HEK293 (cell line): ENCODE data around the gene CRTC1.

Experiments used
- CTCF ChIA-PET: fragments of 350-600 bp; formaldehyde crosslinking; extraction: SDS; loops from one replicate; lab custom pipeline; 2021; ENCODE audit warnings: antibody characterized with exemption; lab: Yijun Ruan, JAX
- POLR2A ChIA-PET: fragments of 300-600 bp; formaldehyde crosslinking; extraction: SDS; loops from one replicate; lab custom pipeline; 2020; ENCODE audit warnings: antibody characterized with exemption, inconsistent platforms; lab: Yijun Ruan, JAX
- H3K27ac ChIP-seq: fragments of 200-500 bp; sonication (Bioruptor generic); 2 replicates; pipeline ENCODE4 v1.5.1; 2014; ENCODE audit warnings: low read depth, low read length, control low read depth, inconsistent platforms; ENCODE audit errors: extremely low read depth
- H3K36me3 ChIP-seq, 2 experiments: fragments of 200-500 bp in 1 of 2; sonication (Bioruptor generic) in 1 of 2; 1 replicate in 1 of 2; 2 replicates in 1 of 2; pipeline ENCODE4 v1.5.1; 2014 to 2017; ENCODE audit warnings: inconsistent platforms in 2 of 2, low read length in 2 of 2; ENCODE audit not compliant: control insufficient read depth in 2 of 2, insufficient read depth in 1 of 2
- H3K4me1 ChIP-seq: fragments of 200-500 bp; sonication (Bioruptor generic); 2 replicates; pipeline ENCODE4 v1.5.1; 2014; ENCODE audit warnings: mild to moderate bottlenecking, low read length, inconsistent platforms; ENCODE audit not compliant: control insufficient read depth, insufficient read depth
- H3K4me3 ChIP-seq: 2 replicates; pipeline ENCODE4 v1.5.1; 2011; ENCODE audit warnings: low read depth, mild to moderate bottlenecking, control low read depth, low read length, moderate library complexity
- H3K9me3 ChIP-seq: fragments of 200-500 bp; sonication (Bioruptor generic); 2 replicates; pipeline ENCODE4 v1.5.1; 2014; ENCODE audit warnings: low read depth, low read length, inconsistent platforms; ENCODE audit not compliant: control insufficient read depth, insufficient read depth
- EGR2 ChIP-seq: fragments of 450-650 bp; formaldehyde crosslinking; IDR thresholded peaks from 2 replicates; pipeline ENCODE4 v1.5.1; 2016; ENCODE audit warnings: low read depth, missing biosample characterization, missing genetic modification characterization
- FEZF1 ChIP-seq: fragments of 450-650 bp; formaldehyde crosslinking; IDR thresholded peaks from 2 replicates; pipeline ENCODE4 v1.5.1; 2016; ENCODE audit warnings: missing biosample characterization, missing genetic modification characterization
- GLI4 ChIP-seq: fragments of 450-650 bp; formaldehyde crosslinking; IDR thresholded peaks from 2 replicates; pipeline ENCODE4 v1.5.1; 2016; ENCODE audit warnings: missing biosample characterization, missing genetic modification characterization
- KLF1 ChIP-seq: fragments of 450-650 bp; formaldehyde crosslinking; IDR thresholded peaks from 2 replicates; pipeline ENCODE4 v1.5.1; 2016; ENCODE audit warnings: missing biosample characterization, missing genetic modification characterization
- KLF8 ChIP-seq: fragments of 450-650 bp; formaldehyde crosslinking; IDR thresholded peaks from 2 replicates; pipeline ENCODE4 v1.5.1; 2016; ENCODE audit warnings: missing biosample characterization, missing genetic modification characterization
- MYNN ChIP-seq: fragments of 450-650 bp; formaldehyde crosslinking; IDR thresholded peaks from 2 replicates; pipeline ENCODE4 v1.5.1; 2016; ENCODE audit warnings: missing biosample characterization, missing genetic modification characterization, borderline replicate concordance
- SP2 ChIP-seq: fragments of 450-650 bp; formaldehyde crosslinking; IDR thresholded peaks from 2 replicates; pipeline ENCODE4 v1.5.1; 2016; ENCODE audit warnings: missing biosample characterization, missing genetic modification characterization
- YY2 ChIP-seq: fragments of 450-650 bp; formaldehyde crosslinking; IDR thresholded peaks from 2 replicates; pipeline ENCODE4 v1.5.1; 2016; ENCODE audit warnings: missing biosample characterization, missing genetic modification characterization
- ZFP69B ChIP-seq: fragments of 450-650 bp; formaldehyde crosslinking; IDR thresholded peaks from 2 replicates; pipeline ENCODE4 v1.5.1; 2016; ENCODE audit warnings: missing biosample characterization, missing genetic modification characterization
- ZNF121 ChIP-seq: fragments of 450-650 bp; formaldehyde crosslinking; IDR thresholded peaks from 2 replicates; pipeline ENCODE4 v1.5.1; 2016; ENCODE audit warnings: missing biosample characterization, missing genetic modification characterization
- ZNF223 ChIP-seq: fragments of 450-650 bp; formaldehyde crosslinking; IDR thresholded peaks from 2 replicates; pipeline ENCODE4 v1.5.1; 2016; ENCODE audit warnings: missing biosample characterization, missing genetic modification characterization
- ZNF248 ChIP-seq: fragments of 450-650 bp; formaldehyde crosslinking; IDR thresholded peaks from 2 replicates; pipeline ENCODE4 v1.5.1; 2017; ENCODE audit warnings: missing biosample characterization, missing genetic modification characterization
- ZNF335 ChIP-seq: fragments of 450-650 bp; formaldehyde crosslinking; conservative IDR thresholded peaks from 2 replicates; pipeline ENCODE4 v1.5.1; 2016; ENCODE audit warnings: missing biosample characterization, missing genetic modification characterization
- ZNF37A ChIP-seq: fragments of 450-650 bp; IDR thresholded peaks from 2 replicates; pipeline ENCODE4 v1.5.1; 2018; ENCODE audit warnings: missing biosample characterization, missing genetic modification characterization
- ZNF391 ChIP-seq: fragments of 450-650 bp; formaldehyde crosslinking; IDR thresholded peaks from 2 replicates; pipeline ENCODE4 v1.5.1; 2016; ENCODE audit warnings: low read depth, missing biosample characterization, missing genetic modification characterization, borderline replicate concordance
- ZNF473 ChIP-seq: fragments of 450-650 bp; formaldehyde crosslinking; IDR thresholded peaks from 2 replicates; pipeline ENCODE4 v1.5.1; 2017; ENCODE audit warnings: missing biosample characterization, missing genetic modification characterization
- ZNF707 ChIP-seq: fragments of 450-650 bp; formaldehyde crosslinking; IDR thresholded peaks from 2 replicates; pipeline ENCODE4 v1.5.1; 2016; ENCODE audit warnings: missing biosample characterization, missing genetic modification characterization
- ZSCAN23 ChIP-seq: fragments of 450-650 bp; formaldehyde crosslinking; IDR thresholded peaks from 2 replicates; pipeline ENCODE4 v1.5.1; 2016; ENCODE audit warnings: missing biosample characterization, missing genetic modification characterization
- TF ChIP-seq, protein P1 (sequence below): fragments of 450-650 bp; formaldehyde crosslinking; conservative IDR thresholded peaks from 2 replicates; pipeline ENCODE4 v1.5.1; 2016; ENCODE audit warnings: low read depth, missing biosample characterization, missing genetic modification characterization
- TF ChIP-seq, protein P2 (sequence below): fragments of 450-650 bp; formaldehyde crosslinking; IDR thresholded peaks from 2 replicates; pipeline ENCODE4 v1.5.1; 2017; ENCODE audit warnings: missing biosample characterization, missing genetic modification characterization
- TF ChIP-seq, protein P3 (sequence below): fragments of 450-650 bp; formaldehyde crosslinking; IDR thresholded peaks from 2 replicates; pipeline ENCODE4 v1.5.1; 2016; ENCODE audit warnings: missing biosample characterization, missing genetic modification characterization

CRTC1 gene

DNA sequence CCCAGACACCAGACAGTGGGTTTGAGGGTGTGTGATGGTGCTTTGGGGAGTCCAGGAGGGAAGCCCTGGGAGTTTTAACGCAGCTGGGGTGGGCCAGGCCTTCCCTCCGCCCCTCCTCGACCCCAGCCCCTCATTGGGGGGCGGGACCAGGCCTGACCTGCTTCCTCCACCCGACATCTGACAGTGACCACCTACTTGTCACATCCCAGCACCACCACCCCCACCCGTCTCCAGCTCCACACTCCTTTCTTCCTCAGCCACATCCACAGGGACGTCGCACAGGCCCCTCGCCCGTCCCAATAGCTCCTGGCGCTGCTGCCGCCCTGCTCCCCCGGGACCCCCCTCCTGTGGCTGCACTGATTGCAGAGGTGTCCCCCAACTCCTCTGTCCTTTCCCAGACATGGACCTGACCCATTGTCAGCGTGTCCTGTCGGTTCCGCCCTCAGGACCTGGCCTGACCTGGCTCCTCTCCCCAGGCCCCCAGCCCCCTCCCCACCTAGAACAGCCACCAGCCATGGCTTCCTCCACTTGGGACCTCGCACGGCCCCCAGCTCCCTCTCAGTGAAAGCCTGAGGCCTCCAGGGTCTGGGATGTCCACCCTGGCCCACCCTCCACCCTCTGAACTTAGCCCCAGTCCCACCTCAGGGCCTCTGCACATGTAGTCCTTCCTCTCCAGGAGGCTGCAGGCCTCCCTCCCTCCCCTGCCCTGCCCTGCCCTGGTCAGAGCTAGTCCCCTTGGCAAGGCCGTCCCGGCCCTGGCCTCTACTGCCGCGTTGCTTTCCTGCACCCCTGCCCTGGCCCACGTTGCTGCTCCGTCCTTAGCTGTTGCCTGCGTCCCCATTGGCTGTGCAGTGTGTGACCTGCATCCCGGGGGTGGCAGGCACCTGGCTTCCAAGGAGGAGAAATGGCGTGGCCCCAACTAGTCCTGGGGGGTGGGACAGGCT is 77.2 kb downstream of the CRTC1 start (continued):
- no peak for TF ChIP-seq FEZF1 (tag by site-specific recombination)
- TF ChIP-seq ZNF391 (tag by site-specific recombination) = no peak
- no peak for TF ChIP-seq ZNF248 (tag by site-specific recombination)
- no peak for TF ChIP-seq ZNF707 (tag by site-specific recombination)
- TF ChIP-seq EGR2 (tag by site-specific recombination) = no peak

DNA sequence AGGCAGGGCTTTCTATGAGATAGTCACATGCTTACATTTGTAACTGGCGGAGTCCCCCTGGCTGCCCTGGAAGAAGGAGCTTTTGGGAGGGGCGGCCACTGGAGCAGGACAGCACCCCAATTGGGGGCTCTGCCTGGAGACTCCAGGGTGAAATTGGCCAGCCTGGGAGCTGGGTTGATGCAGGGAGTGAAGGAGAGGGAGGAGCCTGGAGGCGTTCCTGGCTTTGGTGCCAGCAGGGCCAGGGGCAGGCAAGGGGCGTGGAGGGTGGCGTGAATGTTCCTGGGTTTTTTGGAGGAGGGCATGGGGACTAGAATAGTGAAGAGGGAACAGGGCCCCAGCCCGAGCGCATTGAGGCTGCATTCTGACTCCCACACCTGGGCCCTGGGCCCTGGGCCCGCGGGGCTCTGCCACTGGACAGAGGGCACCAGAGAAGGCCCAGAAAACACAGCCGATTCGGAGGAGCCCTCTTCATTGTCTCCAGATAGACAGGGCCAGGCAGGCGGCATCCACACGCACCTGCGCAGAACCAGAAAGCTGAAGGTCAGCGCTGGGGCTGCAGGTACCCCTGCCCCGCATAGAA is 78.1 kb downstream of the CRTC1 start:
- POLR2A ChIA-PET = interaction anchor here (0.7 kb wide), 1 partner anchor 79 kb away, joined by 4 read pairs; no protein-coding TSS in a partner anchor
- CTCF ChIA-PET = interaction anchor here (0.5 to 0.6 kb wide), 2 partner anchors 81 to 86 kb away, joined by 3 to 4 read pairs; no protein-coding TSS in a partner anchor
- TF ChIP-seq ZNF37A = no peak

DNA sequence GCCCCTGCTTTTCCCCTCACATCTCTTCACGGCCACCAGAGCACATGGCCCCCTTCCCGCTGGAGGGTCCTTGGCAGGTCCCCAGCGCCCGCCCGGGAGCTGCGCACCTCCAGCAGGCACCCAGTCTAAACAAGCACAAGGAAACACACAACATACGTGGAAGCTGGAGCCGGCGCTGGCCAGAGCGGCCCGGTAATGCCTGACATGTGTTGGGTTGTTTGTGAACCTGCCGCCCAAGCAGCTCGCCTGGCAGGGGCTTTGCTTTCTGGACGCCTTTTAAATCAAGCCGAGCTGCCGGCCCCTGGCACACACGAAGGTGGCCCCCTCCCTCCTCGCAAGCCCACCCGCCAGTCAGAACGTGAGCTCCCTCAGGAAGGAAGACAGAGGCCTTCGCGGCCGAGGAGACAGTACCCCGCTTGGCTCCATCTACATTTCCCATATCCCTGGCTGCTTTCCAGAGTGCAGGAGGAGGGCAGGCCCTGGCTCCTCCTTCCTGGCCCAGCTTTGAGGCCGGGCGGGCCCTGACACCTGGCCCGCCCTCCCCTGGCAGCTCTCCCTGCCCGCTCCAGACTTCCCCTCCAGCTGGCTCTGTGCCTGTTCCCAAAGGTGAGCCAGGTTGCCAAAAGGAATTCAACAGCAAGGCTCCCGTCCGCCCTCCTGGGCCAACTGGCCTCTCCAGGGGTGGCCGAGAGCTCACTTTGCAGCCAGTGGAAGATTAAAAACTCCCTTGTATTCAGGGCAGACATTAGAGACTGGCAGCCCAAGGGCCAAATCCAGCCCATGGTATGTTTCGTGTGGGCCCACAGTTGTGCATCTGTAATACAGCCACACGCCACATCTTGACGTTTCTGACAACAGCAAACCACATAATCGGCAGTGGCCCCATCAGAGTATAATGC is 78.9 kb downstream of the CRTC1 start:
- no peaks in the 10 kb centered on the region for H3K9me3 ChIP-seq
- POLR2A ChIA-PET = interaction anchor here (0.6 to 0.7 kb wide), 3 partner anchors 80 to 173 kb away, joined by 3 to 6 read pairs (median 4); no protein-coding TSS in a partner anchor
- H3K36me3 ChIP-seq = no peaks in the 10 kb centered on the region; a peak in 1 of 3 replicates
- TF ChIP-seq KLF1 (tag by site-specific recombination) (peak; percentile 32; the same call in 1 of the 2 replicates), SP2 (tag by site-specific recombination) (peak; percentile 38; the same call in 1 of the 2 replicates), MYNN (tag by site-specific recombination) (no peak), ZNF223 (no peak), ZSCAN23 (no peak), GLI4 (no peak), ZNF121 (no peak), YY2 (tag by site-specific recombination) (no peak), KLF8 (tag by site-specific recombination) (no peak), ZNF335 (tag by site-specific recombination) (no peak), ZFP69B (tag by site-specific recombination) (peak; percentile 66), ZNF473 (tag by site-specific recombination) (no peak)
- TF ChIP-seq, protein P1, sequence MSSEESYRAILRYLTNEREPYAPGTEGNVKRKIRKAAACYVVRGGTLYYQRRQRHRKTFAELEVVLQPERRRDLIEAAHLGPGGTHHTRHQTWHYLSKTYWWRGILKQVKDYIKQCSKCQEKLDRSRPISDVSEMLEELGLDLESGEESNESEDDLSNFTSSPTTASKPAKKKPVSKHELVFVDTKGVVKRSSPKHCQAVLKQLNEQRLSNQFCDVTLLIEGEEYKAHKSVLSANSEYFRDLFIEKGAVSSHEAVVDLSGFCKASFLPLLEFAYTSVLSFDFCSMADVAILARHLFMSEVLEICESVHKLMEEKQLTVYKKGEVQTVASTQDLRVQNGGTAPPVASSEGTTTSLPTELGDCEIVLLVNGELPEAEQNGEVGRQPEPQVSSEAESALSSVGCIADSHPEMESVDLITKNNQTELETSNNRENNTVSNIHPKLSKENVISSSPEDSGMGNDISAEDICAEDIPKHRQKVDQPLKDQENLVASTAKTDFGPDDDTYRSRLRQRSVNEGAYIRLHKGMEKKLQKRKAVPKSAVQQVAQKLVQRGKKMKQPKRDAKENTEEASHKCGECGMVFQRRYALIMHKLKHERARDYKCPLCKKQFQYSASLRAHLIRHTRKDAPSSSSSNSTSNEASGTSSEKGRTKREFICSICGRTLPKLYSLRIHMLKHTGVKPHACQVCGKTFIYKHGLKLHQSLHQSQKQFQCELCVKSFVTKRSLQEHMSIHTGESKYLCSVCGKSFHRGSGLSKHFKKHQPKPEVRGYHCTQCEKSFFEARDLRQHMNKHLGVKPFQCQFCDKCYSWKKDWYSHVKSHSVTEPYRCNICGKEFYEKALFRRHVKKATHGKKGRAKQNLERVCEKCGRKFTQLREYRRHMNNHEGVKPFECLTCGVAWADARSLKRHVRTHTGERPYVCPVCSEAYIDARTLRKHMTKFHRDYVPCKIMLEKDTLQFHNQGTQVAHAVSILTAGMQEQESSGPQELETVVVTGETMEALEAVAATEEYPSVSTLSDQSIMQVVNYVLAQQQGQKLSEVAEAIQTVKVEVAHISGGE = no peak
- TF ChIP-seq, protein P2, sequence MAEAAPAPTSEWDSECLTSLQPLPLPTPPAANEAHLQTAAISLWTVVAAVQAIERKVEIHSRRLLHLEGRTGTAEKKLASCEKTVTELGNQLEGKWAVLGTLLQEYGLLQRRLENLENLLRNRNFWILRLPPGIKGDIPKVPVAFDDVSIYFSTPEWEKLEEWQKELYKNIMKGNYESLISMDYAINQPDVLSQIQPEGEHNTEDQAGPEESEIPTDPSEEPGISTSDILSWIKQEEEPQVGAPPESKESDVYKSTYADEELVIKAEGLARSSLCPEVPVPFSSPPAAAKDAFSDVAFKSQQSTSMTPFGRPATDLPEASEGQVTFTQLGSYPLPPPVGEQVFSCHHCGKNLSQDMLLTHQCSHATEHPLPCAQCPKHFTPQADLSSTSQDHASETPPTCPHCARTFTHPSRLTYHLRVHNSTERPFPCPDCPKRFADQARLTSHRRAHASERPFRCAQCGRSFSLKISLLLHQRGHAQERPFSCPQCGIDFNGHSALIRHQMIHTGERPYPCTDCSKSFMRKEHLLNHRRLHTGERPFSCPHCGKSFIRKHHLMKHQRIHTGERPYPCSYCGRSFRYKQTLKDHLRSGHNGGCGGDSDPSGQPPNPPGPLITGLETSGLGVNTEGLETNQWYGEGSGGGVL (tag by site-specific recombination) = 0 out of 2 replicates have a peak, but pooled peaks have one; percentile 31
- TF ChIP-seq, protein P3, sequence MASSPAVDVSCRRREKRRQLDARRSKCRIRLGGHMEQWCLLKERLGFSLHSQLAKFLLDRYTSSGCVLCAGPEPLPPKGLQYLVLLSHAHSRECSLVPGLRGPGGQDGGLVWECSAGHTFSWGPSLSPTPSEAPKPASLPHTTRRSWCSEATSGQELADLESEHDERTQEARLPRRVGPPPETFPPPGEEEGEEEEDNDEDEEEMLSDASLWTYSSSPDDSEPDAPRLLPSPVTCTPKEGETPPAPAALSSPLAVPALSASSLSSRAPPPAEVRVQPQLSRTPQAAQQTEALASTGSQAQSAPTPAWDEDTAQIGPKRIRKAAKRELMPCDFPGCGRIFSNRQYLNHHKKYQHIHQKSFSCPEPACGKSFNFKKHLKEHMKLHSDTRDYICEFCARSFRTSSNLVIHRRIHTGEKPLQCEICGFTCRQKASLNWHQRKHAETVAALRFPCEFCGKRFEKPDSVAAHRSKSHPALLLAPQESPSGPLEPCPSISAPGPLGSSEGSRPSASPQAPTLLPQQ = peak; percentile 85
- no peak overlapping the region for H3K4me3 ChIP-seq
- CTCF ChIA-PET = interaction anchor here (0.5 to 0.6 kb wide), 2 partner anchors 81 to 85 kb away, joined by 3 to 4 read pairs; no protein-coding TSS in a partner anchor
- peak overlapping the region; percentile 24; the same call in 1 of the 2 replicates for H3K27ac ChIP-seq
- H3K4me1 ChIP-seq = peaks cover 5% of the 10 kb centered on the region; the same call in 1 of the 2 replicates

More for the DNA sequence above, 78.1 kb downstream of the CRTC1 start:
- Histone ChIP-seq H3K4me1 (peaks cover 5% of the 10 kb centered on the region; the same call in 1 of the 2 replicates), H3K9me3 (no peaks in the 10 kb centered on the region), H3K36me3 (no peaks in the 10 kb centered on the region; a peak in 1 of 3 replicates), H3K4me3 (no peak overlapping the region), H3K27ac (no peak overlapping the region; the same call in 1 of the 2 replicates)
